NOMO-1 (cell line): ENCODE measurements around the gene HELLS.
"Not testable (repeated sequence)": the region's sequence is repeated elsewhere in the genome, so short reads cannot be mapped to it uniquely, and the experiment has no call there.

Experiments used
- DNase-seq, 2 experiments: peaks; one replicate each; lab custom pipeline; 2025; ENCODE audit not compliant: unreplicated experiment in 2 of 2; lab: John Stamatoyannopoulos, UW

HELLS gene

DNA sequence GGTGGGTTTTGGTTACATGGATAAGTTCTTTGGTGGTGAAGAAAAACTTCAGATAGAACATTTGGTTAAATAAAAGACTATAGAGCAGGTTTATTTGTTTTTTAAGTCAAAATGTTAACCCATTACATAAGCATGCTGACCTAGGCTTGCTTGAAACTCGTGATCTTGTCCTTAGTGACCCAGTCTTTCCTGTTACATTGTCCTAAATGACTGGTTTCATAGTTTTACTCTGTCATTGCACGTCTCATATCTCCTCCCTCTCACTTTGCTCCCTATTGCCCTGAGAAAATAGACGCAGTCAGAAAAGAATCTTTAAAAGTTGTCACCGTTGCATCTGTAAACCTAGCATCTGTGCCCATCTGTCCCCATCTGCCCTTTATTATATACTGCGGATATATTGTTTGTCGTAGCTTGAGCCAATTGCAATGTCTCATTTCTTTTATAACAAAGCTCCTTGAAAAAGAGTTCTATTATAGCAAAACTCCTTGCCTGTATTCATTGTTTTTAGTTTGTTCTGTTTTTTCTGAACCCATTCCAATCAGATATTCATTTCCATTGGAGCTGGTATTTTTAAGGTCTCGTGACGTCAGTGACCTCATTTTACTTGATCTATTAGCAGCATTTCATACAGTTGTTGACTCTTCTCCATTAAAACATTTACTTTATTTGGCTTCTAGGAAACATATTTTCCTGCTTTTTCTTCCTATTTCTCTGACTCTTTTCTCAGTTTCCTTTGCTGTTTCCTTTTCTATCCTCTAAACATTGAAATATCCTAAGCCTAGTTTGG, 57.3 kb downstream of the HELLS start:
- DNase-seq: no peak

- no peak for DNase-seq
Measured at GRCh38 chr10:94607111-94607510, 61.5 kb downstream of the HELLS start.

DNA sequence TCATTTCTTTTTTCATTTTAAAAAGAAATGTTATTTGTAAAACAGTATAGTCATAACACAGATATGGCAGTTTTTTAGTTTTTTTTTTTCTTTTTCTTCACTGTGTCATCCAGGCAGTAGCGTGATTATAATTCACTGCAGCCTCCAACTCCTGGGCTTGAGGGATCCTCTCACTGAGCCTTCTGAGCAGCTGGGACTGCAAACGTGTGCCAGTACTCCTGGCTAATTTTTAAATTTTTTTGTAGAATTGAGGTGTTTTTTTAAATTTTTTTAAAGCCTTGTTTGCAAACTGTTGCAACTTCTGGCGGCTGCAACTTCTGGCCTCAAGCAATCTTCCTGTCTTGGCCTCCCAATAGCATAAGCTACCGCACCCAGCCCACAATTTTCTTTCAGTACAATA, 63.0 kb downstream of the HELLS start:
- DNase-seq: no peak

- DNase-seq: no peak
Measured at GRCh38 chr10:94614558-94614957, 69.0 kb downstream of the HELLS start.

DNA sequence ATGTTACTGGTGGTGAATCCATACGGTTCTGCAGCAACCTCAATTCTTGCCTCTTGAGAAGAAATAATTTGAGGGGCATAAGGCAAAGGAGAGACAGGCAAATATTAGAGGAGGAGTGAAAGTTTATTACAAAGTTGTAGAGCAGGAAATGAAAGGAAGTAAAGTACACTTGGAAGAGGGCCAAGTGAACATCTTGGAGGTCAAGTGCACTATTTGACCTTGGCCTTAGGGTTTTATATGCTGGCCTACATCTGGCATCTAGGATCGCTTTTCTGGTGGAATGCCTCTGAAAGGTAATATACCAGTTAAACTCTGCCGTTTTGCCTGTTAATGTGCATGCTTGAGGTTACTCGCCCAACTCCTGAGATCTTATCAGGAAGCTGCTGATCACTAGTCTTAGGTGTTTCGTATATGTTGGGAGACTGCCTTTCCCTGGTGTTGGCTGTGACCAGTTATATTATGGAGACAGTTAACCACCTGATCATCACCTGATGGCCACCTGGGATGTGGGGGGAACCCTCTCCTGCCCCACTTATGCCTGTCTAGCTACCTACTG, 71.9 kb downstream of the HELLS start:
- DNase-seq: no peak

- DNase-seq: no peak
Measured at GRCh38 chr10:94622666-94623205, 77.1 kb downstream of the HELLS start.

DNA sequence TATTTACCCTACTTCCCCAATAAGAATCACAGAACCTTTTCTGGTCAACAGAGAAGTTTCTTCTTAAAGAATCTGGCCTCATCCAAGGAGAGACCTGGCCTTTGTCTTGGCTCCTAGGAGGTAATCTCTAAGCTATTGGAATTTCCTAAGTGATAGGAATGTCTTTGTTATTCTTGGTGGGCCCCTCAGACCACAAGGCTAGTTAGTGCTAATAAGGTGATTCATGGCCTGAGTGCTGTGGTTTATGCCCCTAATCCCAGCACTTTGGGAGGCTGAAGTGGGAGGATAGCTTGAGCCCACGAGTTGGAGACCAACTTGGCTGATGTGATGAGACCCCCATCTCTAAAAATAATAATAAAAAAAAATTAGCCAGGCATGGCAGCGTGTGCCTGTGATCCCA, 78.0 kb downstream of the HELLS start:
- DNase-seq: no peak

GRCh38 chr10:94626476-94626875, 80.9 kb downstream of the HELLS start:
- no peak for DNase-seq

GRCh38 chr10:94627511-94627910, 81.9 kb downstream of the HELLS start:
- DNase-seq: no peak

- peak in 1 of 2 experiments; percentile 55 for DNase-seq
Measured at GRCh38 chr10:94630017-94630688, 84.6 kb downstream of the HELLS start.

- DNase-seq: peak; percentile 20 to 54
Measured at GRCh38 chr10:94631077-94631875, 85.7 kb downstream of the HELLS start.

GRCh38 chr10:94632954-94633353, 87.4 kb downstream of the HELLS start:
- no peak for DNase-seq

DNA sequence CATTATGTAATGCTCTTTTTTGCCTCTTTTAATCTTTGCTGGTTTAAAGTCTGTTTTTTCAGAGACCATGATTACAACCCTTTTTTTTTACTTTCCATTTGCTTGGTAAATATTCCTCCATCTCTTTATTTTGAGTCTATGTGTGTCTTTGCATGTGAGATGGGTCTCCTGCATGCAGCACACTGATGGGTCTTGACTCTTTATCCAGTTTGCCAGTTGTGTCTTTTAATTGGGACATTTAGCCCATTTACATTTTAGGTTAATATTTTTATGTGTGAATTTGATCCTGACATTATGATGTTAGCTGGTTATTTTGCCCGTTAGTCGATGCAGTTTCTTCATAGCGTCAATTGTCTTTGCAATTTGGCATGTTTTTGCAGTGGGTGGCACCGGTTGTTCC, 92.5 kb downstream of the HELLS start:
- not testable (repeated sequence) for DNase-seq

GRCh38 chr10:94639902-94640301, 94.3 kb downstream of the HELLS start:
- no peak for DNase-seq

GRCh38 chr10:94640562-94640961, 95.0 kb downstream of the HELLS start:
- no peak for DNase-seq

- no peak for DNase-seq
Measured at GRCh38 chr10:94641480-94641879, 95.9 kb downstream of the HELLS start.

DNA sequence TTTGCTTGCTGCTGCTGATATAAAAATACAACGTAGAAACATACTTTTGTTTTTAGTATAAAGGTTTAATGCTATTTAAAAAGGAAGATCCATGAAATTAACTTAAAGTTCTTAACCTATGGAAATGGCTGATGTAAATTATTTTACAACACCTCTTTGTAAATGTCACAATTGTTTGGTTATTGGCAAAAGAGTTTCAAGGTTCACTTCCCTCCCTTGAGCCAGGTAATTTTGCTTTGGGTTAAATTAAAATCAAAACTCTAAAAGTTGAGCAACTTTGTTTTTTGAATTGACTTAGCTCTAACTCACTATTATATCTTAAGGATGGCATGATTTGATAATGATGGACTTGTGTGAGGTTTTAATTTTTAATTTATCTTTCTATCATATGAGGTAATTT, 98.8 kb downstream of the HELLS start:
- no peak for DNase-seq

DNA sequence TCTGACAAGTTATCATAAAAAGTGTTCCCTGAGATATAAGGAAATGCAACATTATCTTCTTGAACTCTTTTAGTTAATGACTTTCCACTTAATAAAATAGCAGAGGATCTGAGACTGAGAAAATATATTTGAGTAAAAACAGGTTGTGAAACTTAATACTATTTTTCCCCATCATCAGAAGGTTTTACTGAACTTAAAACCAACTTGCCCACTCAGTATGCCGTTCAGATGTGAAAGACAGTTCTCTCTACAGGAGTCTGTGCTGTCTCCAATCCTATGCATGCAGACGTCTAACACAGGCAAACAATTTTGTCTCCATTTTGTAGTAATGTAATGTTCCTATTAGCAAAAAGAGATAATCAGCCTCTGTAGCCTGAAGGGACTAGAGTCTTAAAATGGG, 99.7 kb downstream of the HELLS start:
- no peak for DNase-seq
